Measurements from ENCODE around the gene CPED1.
"Not testable (repeated sequence)": the region's sequence is repeated elsewhere in the genome, so short reads cannot be mapped to it uniquely, and the experiment has no call there.

Gene CPED1

GRCh38 chr7:121300685-121301420 lies 312.3 kb downstream of the CPED1 start:
- no peak for DNase-seq

DNA sequence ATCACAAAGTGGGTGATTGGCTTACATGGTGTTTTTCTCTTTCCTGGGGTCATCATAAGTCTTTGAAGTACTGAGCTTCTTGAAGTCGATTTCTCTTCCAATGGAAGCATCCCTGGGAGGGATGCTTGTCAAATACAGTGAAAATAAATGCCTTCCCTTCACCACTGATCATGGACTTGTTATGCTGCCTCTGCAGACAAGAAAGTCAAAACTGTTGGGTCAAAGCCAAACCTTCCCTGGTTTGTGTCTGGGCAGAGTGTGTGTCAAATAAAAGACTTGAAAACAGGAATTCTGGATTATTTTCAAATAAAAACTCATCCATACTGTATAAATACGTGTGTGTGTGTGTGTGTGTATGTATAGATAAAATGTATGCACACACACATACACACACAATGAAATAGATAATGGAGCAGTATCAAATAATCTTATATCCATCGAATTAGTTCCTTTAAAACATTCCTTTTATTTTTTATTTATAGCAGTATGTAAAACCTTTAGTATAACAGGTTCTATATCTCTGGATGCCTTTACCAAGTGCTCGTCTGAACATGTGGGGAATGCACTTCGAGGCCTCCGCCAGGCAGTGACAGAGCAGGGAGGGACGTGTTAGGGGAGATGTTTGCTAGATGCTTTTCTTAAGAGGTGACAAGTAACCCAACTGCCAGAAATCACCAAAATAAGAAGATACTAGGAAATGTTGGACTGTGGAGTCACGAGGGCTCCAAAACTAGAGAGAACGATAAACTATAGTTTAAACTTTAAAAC lies 313.1 kb downstream of the CPED1 start:
- no peak for DNase-seq

GRCh38 chr7:121302214-121302745 lies 313.8 kb downstream of the CPED1 start:
- no peak for DNase-seq

DNA sequence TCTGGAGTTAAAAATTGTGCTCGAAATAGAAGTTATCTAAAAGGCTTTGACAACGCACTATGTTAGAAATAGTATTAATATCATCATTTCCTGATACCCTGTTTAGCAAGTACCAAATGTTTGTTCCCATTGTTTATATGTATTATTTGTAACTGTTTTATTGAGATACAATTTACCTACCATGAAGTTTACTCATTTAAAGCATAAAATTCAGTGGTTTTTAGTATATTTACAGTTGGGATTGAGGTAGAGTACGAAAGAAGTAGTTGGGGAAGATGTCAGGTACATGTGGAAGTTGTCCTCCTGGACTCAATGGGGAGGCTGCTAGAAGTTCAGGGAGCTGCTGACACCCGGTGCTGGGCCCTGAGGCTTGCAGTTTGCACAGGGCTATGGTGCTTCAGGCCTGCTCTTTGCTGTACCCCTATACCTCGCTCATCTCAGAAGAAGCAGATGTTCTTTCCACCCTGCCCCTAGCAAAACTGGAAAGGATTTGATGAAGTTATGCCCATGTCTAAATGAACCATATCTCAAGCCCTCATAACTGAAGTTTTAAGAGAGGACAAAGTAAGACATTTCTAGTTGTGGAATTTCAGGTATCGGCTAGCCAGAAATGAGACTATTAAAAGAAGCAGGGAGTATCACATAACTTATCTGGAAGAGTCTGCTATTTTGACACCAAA lies 315.1 kb downstream of the CPED1 start:
- no peak for DNase-seq

GRCh38 chr7:121304102-121304658 lies 315.7 kb downstream of the CPED1 start:
- DNase-seq, result no peak

DNA sequence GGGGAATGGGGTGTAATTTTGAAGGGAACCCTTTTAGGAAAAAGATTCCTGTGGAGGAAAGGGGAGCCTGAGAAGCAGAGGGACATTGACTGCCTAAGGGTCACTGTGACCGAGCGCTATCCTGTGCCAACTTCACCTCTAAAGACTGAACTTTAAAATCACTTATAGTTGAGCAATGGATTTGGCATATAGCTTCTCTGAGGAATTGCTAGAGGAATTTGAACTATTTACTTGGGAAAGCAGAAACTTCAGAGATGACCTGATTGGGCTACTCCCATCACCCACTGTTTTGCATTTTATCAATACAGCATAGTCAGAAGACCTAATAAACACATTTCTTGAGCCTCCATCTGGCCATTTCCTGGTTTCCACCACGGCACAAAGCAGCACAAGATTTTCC lies 316.6 kb downstream of the CPED1 start:
- DNase-seq, result no peak

DNA sequence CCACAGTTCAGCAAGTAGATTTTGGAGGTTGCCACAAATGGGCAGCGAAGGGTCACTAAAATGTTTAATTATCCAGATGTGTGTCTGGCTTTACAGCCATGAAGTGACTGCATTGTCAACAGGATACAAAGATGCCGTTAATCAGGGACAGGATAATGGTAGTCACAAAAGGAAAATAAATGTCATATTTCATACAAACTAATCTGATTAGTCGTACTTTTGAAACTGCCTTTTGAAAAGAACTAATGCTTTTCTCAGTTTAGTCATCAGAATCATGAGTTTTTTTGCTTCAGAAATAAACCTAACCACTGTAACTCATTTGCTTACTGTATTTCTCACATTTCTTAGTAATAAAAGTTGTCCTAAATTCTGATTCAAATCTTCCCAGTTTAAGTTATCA lies 318.1 kb downstream of the CPED1 start:
- no peak for DNase-seq

DNA sequence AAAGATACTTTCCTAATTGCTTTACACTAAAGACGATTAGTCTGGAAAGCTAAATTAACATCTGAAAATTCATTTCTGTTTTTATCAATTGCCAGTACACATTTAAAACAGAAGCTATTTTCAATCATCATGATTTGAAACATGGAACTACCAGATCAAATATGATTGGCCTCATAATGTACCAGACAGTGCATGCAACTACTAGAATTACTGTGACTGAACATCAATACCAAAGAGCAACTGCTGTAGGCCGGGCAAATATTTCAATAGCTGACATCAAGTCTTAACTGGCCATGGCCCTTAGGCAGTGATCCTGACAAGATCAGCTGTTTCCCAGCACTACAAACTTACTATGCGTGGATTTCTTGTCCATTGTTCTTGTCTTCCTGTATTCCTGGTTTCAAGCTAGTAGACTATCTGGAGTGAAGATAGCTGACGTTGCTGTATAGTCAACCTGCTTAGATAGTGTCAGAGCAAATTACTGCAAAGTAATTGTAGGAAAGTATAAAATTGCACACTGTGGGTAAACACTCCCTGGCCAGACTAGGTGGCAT lies 318.6 kb downstream of the CPED1 start:
- no peak for DNase-seq

DNA sequence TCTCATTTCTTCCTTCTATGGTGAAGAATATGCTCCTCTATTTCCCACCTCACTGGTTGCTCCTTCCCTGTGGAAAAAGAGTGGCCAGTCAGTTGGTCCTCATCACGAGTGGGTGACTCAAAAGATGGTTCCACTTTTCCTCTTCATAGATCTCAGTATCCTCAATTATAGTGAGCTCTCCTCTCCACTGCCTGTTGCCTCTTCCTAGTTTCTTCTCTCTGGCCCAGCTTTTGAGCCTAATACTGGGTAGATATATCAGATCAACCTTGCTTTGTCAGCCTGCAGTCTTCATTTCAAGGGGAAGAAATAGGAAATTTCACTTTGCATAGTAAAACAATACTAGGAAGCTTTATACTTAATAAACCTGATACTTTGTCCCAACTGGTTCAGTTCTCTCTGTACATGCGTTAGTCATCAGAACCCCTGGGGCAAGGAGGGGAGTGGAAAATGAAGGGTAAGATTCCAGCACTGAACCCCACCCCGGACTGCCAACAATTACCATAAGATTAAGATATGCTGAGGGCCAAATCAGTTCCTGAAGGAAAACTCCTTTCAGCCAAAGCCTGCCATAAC lies 324.8 kb downstream of the CPED1 start:
- DNase-seq, result no peak

DNA sequence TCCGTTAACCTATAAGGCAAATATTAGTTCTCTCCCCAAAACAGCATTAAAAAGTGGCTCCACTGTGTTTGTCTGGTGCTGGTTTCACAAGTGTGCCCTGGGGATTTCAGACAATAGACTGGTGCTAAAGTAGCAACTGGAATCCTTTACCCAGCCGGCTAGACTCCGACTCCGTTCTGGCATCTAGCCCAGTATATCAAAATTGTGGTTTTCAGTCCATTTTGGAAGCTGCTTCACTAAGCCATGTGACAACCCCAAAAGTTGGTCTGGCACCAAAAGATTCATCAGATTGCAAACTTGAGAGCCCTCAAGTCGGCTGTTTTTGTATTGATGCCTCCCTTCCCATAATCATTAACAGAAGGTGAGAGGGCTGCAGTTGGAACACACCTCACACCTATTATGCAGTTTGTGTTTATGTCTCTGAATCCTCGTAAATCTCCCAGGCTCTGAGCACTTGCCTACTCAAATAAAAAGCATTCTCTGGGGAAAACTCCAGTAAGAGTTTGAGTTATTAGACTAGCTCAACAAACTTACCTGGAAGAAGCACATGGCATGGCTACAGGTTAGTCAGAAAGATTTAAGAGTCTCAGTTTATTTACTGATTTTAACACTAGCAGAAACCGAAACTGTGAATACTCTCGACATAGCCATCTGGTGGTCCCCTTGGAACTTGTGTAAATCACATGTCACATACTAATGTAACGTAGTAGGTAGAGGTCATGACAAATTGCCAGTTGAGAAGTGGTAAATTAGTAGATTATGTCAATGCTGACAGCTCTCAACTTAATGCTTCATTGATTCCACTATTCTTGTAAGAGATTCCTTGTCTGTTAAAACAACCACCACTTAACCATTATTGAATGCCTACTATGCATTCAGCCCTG lies 325.5 kb downstream of the CPED1 start:
- peak; percentile 96 for DNase-seq

DNA sequence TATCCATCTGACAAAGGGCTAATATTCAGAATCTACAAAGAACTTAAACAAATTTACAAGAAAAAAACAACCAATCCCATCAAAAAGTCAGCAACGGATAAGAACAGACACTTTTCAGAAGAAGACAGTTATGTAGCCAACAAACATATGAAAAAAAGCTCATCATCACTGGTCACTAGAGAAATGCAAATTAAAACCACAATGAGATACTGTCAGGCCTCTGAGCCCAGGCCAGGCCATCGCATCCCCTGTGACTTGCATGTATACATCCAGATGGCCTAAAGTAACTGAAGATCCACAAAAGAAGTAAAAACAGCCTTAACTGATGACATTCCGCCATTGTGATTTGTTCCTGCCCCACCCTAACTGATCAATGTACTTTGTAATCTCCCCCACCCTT lies 326.7 kb downstream of the CPED1 start:
- not testable (repeated sequence) for DNase-seq

DNA sequence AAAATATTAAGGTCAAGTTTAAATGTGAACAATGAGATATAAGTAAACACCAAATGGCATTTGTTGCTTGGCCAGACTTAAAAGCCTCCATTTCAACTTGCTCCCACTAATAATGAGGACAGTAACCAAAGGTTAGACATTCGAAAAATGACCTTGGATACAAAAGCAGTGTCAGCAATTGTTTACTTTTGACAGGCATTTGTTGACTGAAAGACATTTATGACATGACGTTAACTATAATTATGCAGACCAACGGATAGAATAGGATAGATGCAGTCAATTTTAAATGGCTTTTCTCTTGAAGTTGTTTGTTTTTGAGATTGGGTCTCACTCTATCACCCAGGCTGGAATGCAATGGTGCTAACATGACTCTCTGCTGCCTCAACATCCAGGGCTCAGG lies 333.9 kb downstream of the CPED1 start:
- DNase-seq, result no peak

- no peak for DNase-seq
Measured at GRCh38 chr7:121323515-121324302, 335.2 kb downstream of the CPED1 start.

- DNase-seq, result no peak
Measured at GRCh38 chr7:121327671-121328070, 339.2 kb downstream of the CPED1 start.

DNA sequence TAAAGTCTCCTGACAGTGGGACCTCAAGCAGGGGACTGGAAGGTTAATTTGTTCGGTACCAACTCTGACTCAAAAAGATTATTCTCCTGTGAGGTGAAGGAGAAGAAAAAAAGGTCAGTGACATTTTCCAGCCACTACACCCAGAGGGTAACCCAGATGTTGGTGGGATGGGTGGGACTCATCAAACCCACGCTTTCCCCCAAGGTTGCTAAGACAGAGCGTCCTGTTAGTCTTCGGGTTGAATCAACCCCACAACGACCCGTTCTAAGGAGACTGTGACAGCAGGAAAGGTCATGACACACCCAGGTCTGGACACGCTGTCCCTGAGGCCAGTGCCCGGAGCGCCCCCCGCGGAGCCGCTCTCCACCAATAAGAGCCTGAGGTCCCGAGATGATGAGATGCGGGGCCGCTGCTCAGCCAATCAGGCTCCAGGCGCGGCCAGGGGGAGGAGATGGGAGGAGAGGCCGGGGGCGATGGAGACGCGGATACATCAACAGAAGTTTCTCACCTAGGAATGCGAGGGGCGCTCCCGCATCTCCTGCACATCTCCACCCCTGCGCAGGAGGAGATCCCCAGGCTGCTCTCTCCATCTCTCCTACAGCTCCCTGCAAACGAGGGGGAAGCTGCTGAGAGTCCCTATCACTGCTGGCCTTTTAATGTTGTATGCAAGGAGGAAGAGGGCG lies 340.1 kb downstream of the CPED1 start, which contains the start of gene WNT16:
Gene WNT16, plus strand, starts transcription at position 493 of the 683 bp plus-strand sequence. CDS start 293 bp downstream, outside the sequence.
- no peak for DNase-seq

DNA sequence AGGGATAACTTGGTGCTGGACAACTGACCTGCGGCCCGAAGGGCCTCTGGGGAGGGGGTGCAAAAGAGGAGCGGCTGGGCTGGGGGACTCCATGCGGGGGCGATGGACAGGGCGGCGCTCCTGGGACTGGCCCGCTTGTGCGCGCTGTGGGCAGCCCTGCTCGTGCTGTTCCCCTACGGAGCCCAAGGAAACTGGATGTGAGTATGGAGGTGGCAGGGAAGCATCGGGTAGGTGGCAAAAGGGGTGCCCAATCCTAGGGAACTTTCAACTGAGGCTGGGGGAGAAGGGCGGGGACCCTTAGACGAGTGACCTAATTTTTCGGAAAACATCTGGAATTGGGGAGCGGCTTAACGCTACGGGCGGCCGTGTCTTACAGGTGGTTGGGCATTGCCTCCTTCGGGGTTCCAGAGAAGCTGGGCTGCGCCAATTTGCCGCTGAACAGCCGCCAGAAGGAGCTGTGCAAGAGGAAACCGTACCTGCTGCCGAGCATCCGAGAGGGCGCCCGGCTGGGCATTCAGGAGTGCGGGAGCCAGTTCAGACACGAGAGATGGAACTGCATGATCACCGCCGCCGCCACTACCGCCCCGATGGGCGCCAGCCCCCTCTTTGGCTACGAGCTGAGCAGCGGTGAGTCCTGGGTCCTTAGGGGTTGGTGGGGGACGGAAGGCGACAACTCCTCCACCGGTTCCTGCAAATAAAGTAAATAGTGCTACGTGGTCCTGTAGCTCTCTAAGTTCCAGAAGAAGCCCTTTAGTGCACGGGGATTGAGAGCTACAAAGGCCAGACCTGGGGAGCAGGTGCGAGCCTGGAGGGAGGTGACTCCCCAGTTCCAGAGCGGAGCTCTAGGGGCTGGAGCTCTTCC lies 340.9 kb downstream of the CPED1 start:
- no peak for DNase-seq

DNA sequence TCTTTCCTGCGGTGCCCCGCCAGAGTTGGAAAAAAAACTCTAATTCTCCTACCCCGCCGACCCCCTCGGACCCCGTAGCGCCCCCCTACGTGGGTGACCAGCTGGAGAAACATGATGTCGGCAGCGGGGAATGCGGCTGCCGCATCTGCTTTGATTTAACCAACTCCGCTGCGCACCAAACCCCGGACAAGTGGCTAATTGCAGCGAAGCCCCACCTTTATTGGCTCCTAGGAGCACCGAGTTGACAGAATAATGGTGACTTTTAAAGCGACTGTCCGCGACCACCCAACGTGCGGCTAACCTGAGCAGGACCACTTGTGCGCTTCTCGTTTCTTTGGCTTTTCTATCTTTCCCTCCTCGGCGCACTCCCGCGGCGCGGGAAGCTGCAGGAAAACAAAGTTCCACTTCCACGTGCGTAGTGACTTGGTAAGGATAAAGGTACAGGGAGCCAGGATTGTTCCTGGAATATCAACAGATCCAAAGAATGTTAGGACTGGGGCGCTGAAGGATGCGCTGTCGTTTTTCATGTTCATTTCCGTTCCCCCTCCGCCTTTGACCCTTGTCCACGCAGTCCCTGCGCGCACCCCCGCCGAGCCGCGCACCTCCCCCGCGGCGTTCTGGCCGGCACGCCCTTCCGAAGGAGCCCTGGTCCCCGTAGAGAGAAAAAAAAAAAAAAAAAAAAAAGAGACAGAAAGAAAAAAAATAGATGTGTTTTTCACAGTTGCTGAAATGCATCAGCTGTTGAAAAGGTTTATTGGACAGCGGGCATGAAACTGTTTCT lies 341.7 kb downstream of the CPED1 start:
- no peak for DNase-seq

GRCh38 chr7:121331048-121331447 lies 342.5 kb downstream of the CPED1 start:
- DNase-seq, result no peak
